Uterus (tissue), 2 donors: ENCODE measurements around the gene PKMYT1.

Experiments
- POLR2A ChIP-seq, 2 donors: fragments of 450-650 bp; IDR thresholded peaks; one replicate each; pipeline ENCODE4 v1.6.1; 2016; ENCODE audit warnings: antibody characterized with exemption in 2 of 2, mild to moderate bottlenecking in 1 of 2, moderate library complexity in 1 of 2
- TF ChIP-seq, protein P1 (sequence below), 4 experiments: fragments of 200-600 bp in 2 of 4; fragments of 450-650 bp in 2 of 4; sonication (generic) in 2 of 4; IDR thresholded peaks; one replicate each; pipeline ENCODE4 v1.5.1; 2016 to 2019; ENCODE audit warnings: antibody characterized with exemption in 4 of 4, mild to moderate bottlenecking in 2 of 4, moderate library complexity in 1 of 4

DNA sequence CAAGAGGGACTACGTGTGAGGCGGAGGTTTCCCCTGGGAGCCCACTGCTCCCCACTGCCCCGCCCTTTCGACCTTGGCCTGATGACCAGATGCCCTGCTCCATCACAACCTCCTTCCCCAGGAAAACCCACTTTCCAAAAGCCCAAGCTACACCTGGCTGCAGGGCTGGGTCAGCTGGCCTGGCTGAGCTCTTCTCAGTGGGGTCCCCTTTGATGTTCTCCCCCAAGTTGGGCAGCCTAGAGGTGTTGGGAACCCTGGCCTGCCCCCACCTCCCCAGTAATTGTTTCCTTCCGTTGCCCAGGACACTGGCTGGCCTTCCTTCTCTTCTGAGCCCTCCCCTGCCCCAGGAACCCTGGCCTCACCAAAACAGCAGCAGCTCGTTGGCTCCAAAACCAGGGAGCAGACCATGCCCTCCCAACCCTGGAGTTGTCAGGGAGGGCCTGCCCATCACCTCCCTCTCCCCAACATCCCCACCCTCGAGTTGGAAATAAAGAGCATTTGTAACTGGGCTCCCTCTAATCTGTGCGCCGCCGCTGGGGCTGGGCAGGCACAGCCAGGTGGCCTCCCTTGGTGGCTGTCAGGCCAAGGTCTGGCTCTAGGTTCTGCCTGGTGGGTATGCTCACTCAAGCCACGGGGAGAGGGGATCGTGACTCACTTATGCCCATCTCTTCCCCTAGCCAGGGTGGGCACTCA lies 33.9 kb upstream of the PKMYT1 start:
- TF ChIP-seq, protein P1, sequence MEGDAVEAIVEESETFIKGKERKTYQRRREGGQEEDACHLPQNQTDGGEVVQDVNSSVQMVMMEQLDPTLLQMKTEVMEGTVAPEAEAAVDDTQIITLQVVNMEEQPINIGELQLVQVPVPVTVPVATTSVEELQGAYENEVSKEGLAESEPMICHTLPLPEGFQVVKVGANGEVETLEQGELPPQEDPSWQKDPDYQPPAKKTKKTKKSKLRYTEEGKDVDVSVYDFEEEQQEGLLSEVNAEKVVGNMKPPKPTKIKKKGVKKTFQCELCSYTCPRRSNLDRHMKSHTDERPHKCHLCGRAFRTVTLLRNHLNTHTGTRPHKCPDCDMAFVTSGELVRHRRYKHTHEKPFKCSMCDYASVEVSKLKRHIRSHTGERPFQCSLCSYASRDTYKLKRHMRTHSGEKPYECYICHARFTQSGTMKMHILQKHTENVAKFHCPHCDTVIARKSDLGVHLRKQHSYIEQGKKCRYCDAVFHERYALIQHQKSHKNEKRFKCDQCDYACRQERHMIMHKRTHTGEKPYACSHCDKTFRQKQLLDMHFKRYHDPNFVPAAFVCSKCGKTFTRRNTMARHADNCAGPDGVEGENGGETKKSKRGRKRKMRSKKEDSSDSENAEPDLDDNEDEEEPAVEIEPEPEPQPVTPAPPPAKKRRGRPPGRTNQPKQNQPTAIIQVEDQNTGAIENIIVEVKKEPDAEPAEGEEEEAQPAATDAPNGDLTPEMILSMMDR (IDR thresholded peaks at IDR 0.05): no peak
- TF ChIP-seq POLR2A (IDR thresholded peaks at IDR 0.05): no peak
